Endometrial microvascular endothelial cells (primary cell): ENCODE measurements around the gene DOK5. TPM values are rescaled to one million over a fixed set of nuclear protein-coding genes. Genes with fewer than 3 reads are reported as not detected.
"Not testable (repeated sequence)": the region's sequence is repeated elsewhere in the genome, so short reads cannot be mapped to it uniquely, and the experiment has no call there.

Experiments
- in situ Hi-C: cut with HindIII; loops from 2 replicates; pipeline ENCODE4 v1.10.0; 2017; ENCODE audit warnings: low sequenced_read_pairs, low pct_unique_long_range_greater_than_20kb; ENCODE audit errors: inconsistent ontology term
- total RNA-seq: library from RNA; depleted of rRNA; stranded (reverse); fragments of >200 nt; gene quantifications from one replicate; pipeline ENCODE4 v1.2.3, GENCODE V29; 2015; ENCODE audit errors: inconsistent ontology term

Gene DOK5
- total RNA-seq, 1 donor from 2014 or later = not detected

DNA sequence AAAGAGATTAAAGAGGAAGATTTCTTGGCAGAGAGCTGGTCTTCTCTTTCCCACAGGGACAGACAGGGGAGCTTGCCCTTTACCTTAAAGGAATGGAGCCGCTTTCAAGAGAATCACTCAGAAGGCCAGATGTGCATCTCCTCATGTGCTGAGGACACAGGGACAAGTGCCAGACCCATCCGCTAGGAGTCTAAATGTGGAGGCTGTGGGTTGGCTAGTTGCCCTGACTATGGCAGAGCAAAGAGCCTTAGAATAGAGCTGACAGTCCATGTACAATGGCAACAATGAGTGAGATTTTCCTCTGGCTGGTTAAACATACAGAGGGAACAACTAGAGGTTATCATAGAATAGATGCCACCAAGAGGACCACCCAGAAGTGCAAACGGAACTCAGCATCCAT is 7.3 kb upstream of the DOK5 start:
- in situ Hi-C loops = no loop called here

DNA sequence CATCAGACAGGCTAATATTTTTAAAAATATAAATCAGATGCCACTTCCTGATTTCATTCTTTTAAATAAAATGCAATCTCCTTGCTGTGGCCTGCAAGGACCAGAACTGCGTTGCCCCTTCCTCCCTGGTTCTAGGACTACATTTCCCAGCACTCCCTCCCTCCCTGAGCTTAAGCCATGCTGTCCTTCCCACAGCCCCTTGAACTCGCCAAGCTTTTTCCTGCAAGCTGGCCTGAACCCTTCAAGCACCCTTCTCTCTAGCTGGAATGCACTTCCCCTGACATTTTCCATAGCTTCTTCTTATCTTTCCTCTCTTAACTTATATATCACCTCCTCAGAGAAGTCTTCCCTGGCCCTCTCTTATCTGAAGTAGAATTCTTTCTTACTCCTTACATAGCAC is 6.1 kb upstream of the DOK5 start:
- in situ Hi-C loops = no loop called here

DNA sequence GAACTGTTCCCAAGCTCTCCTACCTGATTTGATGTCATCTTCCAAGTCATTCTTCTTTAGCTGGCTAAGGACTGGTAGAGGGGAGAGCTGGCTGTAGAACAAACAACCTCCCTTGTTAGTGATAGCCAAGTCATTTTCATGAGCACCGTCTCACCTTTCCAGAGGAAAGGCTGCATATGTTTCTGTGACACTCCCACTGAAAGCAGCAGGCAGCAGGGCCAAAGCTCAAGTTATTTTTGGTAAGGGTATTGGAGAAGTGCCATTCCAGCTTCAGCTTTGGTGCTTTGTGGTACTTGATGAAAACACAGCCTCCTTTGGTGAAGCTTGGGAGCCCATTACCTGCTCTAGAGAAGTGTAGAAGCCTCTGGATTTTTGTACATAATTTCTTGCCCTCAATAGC is 5.4 kb upstream of the DOK5 start:
- in situ Hi-C loops = no loop called here

DNA sequence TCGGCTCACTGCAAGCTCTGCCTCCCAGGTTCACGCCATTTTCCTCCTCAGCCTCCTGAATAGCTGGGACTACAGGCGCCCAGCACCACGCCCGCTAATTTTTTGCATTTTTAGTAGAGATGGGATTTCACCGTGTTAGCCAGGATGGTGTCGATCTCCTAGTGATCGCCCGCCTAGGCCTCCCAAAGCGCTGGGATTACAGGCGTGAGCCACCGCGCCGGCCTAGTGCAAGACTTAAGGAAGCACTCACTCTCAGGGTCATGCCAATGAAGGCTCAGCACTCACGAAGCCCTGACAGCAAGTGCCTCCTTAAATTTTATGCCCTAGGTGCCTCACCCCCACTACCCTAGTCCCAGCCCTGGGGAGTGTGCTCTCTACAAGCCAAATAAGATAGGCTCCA is 4.7 kb upstream of the DOK5 start:
- in situ Hi-C loops = no loop called here

DNA sequence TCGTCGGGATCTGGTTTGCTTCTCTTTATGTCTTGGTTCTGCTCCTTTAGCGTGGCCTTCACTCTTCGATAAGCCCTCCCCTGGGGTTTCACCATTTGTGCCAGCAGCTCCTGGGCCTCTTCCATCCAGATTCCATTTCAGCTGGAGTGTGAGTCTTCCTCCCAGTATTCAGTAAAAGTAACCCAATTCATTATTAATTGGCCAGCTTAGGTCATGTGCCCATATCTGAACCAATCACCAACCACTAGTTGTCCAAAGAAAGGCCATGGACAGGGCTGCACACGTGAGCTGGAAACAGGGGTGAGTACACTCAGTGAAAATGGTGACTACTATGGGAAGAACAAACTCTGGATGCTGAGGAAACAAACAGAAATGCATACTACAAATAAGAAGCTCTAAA is 2.8 kb upstream of the DOK5 start:
- in situ Hi-C loops = no loop called here

GRCh38 chr20:54473340-54473739 is 2.1 kb upstream of the DOK5 start:
- in situ Hi-C loops = no loop called here

- in situ Hi-C loops = no loop called here
Measured at GRCh38 chr20:54474046-54474445, 1.3 kb upstream of the DOK5 start.

- in situ Hi-C loops = no loop called here
Measured at GRCh38 chr20:54474866-54475265, 527 bp upstream of the DOK5 start.

DNA sequence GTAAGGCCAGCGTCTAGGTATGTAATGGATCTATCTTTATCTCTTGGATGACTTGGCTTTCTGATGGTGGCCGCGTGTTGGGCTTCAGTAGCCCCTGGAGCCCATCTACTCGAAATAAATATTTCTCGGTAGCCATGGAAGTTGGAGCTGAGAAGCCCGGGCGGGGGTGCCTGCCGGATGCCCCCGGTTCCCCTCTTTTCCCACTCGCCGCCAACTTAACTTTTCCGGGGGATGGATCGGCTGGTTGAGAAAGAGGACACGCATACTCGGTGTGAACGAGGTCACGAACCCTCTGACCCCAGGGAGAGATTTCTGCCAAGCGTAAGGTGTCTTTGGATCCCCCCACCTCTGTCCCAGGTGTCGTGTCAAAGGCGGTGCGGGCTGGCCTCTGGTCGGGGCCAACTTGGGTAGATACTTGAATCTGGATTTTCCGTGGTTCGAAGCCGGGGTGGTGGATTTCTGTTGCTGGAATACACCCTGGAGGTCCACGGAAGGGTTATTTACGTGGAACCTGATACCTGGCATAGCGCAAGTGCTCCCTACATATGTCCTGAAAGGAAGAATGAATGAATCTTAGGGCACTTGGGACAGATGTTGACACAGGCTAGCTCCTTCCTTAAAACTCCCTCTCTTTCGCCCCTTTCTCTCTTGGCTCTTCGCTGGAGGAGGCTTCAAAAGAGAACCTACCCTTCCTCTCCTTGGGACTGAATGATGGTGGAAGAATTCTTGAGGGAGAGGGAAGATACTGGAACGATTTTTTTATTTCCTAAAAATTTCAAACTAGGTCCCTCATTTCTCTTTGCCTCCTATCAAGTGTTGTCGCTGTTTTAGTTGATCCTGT is 996 bp downstream of the DOK5 start:
- in situ Hi-C loops = no loop called here

- in situ Hi-C loops = no loop called here
Measured at GRCh38 chr20:54477191-54477955, 2.0 kb downstream of the DOK5 start.

- in situ Hi-C loops = no loop called here
Measured at GRCh38 chr20:54479138-54479906, 3.9 kb downstream of the DOK5 start.

- in situ Hi-C loops = not testable (repeated sequence)
Measured at GRCh38 chr20:54479937-54480336, 4.5 kb downstream of the DOK5 start.

- in situ Hi-C loops = no loop called here
Measured at GRCh38 chr20:54481442-54481841, 6.0 kb downstream of the DOK5 start.

DNA sequence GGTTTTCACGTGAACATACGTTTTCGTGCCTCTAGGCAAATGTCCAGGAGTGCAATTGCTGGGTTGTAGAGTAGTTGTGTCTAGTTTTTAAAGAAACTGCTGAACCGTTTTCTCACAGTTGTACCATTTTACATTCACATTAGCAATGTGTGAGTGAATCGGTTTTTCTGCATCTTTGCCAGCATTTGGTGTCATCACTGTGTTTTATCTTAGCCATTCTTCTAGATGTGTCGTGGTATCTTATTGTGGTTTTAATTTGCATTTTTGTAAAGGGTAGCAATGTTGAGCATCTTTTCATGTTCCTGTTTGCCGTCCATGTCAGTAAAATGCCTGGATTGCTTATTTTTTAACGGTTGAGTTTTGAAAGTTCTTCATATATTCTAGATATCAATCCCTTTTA is 10.2 kb downstream of the DOK5 start:
- in situ Hi-C loops = no loop called here

DNA sequence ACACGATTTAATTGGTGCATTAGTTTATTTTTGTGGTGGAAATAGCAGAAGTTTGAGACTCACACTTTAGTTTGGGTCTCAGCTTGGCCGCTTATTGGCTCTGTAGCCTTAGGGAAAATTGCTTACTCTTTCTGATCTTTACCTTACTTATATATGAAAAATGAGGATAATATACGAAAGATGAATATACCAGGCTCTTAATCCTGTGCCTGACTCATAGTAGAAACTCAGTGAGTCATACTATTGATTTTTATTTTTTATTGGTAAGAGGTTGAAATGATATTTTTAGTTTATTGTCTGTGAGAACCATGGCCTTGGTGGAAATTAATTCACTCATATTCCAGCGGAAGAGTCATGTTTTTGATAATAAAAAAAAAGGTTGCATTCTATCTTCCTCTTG is 11.2 kb downstream of the DOK5 start:
- in situ Hi-C loops = no loop called here

GRCh38 chr20:54488442-54488841 is 13.0 kb downstream of the DOK5 start:
- in situ Hi-C loops = no loop called here

DNA sequence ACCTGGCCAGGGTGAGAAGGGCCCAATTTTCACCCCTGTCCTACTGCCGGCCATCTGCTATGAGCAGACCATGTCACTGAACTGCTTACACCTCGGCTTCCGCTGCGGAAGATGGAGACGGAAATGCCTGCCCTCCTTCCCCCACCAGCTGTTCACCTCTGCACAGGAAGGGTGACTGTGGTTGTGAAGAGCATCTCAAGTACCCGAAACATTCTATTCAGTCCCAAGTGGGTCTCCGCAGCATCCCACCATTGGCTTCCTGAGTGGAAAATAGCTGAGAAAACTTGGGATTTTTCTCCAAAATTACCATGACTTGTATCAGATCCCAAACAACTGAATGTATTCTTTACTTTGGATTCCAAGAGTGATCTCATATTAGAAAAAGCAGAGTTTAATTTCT is 16.1 kb downstream of the DOK5 start:
- in situ Hi-C loops = no loop called here

DNA sequence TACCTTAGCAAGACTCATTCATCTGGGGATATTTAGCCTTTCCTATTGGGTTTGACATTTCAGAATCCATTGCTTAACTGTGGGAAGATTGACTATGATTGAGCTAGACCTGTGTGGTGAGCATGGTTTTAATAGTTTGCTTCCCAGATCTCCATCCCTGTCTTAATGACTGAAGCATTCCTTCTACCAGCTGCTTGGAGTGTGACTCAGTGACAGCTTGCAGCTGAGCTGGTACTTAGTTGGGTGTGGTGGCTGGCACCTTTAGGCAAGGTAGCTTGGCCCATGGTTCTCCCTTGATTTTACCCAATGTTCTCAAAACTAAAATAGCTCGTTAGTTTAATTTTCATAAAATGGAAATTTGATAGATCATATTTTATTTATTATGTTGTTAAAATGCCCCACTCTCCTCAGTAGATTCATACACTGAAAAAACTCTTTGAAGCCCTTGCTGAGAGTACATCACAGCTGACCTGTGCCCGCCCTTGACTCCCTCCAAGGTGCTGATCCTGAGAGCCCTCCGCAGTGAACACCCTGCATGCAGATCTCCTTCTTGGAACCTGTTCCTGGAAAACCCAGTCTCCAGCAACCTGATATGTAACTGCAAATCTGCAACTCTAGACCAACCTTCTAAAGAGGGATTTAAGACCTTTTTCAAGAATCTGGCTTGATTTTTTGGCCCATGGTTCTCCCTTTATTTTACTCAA is 19.1 kb downstream of the DOK5 start:
- in situ Hi-C loops = no loop called here
